Measurements from ENCODE around the gene PKNOX2. TPM values are rescaled to one million over a fixed set of nuclear protein-coding genes. Genes with fewer than 3 reads are reported as not detected.

The PKNOX2 gene
- polyA plus RNA-seq, 5 donors: 12.7 to 19.9 (median 16.6) TPM

DNA sequence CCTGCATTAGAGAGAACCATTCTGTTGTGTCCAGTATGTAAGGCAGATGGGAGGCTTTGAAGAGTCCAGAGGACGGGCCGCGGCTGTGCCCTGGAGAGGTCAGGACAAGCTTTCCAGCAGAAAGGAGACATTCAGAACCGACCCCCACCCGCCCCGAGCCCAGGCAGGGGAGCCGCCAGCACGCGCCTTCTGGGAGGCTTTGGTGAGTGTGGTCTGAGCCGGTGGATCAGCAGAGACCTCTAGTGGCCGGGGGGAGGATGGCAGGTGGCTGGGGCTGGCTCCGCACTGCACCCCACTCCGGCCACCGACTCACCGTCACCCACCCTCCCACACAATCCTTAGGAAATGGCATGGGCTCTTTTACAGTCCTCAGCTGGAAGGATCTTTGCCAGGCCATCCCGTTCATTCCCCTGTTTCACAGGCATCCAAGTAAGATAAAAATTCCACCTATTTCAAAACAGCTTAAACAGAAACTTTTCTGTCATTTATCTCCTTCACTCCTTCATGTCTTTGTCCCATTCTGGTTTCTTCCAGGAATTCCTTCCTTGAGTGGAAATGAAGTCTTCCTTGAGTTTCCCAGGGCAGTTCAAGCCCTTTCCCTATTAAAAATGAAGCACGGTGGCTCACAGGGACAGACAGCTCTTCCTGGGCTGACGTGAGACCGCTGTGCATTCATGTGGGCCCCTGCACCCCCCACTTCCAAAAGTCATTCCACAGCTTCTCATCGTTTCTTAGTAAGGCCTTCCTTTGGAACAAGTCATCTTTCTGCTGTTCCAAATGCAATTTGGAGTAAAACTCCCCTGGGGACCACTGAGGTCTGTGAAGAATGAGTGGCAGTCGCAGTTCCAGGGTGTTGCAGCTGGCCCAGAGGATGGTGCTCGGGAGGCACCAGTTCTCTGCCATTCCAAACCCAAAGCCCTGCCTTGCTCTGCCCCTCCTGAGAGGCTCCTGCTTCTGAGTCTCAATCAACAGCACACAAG is 240.6 kb downstream of the PKNOX2 start:
- DNase-seq: peak; percentile 64 to 65

DNA sequence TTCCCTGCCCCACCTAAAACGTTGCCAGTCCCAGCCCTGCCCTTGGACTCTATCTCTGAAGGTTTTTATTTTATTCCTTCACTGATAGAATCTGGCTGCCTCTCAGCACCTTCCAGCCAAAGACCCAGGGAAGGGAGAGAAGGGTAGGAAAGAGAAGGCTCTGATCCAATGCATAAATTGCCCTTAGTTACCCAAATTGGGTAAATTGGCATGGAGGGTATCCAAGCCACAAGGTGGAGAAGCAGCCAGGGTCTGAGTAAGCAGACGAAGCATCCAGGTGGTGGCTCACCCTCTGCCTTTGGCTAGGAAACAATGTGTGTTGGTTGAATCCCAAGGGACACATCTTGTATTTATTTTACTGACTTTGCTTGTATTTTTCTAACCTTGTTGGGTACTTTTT is 242.5 kb downstream of the PKNOX2 start:
- DNase-seq: no peak

DNA sequence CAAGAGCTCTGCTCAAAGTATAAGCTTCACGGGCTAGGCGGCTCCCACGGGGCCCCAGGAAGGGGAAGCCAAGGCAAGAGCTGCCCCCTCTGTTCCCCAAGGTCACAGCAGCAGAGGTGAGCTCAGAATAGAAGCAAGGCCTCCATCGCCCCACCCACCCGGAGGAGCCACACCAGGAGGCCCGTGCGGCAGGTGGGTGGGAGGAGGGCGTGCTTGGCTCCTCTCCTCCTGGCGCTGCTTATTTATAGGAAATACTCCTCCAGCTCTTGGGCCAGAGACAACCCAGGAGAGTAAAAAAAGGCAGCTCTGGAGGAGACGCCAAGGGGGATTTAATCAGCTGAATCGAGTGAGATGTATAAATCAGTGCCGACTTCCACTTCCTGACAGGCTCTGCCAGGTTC is 243.8 kb downstream of the PKNOX2 start:
- no peak for DNase-seq

DNA sequence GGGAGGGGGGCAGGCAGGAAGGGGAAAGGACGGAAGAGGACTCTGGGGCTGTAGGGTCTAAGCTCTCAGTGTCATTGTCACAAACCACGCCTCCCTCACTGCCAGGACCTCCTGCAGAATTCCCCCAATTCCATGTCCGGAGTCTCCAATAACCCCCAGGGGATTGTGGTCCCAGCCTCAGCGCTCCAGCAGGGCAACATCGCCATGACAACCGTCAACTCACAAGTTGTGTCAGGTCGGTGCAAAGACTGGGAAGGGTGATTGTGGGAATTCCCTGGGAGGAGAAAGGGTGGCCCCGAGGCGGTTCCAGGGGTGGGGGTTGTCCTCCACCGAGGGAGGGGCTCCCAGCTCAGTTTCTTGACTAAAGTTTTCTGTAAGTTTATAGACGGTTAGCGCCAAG is 245.5 kb downstream of the PKNOX2 start:
- no peak for DNase-seq

DNA sequence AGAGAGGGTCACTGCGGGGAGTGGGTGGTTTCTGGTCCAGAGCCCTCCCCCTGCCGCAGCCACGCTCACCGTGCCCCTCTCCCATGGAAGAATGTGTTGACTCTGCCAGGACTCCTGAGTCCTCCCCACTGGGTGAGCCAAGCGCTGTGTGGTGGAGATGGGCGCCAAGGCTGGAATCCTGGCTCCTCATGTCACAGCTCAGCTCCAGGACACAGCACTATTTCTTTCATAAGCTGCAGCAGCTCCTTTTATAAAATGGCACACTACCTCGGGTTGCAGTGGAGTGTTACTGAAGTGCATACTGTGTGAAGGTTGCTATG is 247.6 kb downstream of the PKNOX2 start:
- no peak for DNase-seq

DNA sequence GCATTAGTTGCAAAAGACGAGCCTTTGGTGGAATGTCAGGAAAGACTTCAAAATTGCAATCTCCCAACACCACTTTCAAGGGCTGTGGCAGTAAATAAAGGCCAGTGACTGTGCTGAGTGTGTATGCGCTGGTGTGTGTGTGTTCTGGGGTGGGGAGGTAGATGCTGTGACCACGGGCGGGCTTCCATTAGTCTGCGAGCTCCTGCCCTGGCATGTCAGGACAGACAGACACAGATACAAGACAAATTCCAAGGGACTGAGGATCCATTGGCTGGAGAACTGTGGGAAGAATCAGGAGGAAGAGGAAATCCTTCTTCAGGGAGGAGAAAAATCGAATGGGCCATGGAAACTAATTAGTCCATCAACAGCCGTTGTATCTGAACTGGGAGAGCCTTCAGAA is 248.0 kb downstream of the PKNOX2 start:
- no peak for DNase-seq

DNA sequence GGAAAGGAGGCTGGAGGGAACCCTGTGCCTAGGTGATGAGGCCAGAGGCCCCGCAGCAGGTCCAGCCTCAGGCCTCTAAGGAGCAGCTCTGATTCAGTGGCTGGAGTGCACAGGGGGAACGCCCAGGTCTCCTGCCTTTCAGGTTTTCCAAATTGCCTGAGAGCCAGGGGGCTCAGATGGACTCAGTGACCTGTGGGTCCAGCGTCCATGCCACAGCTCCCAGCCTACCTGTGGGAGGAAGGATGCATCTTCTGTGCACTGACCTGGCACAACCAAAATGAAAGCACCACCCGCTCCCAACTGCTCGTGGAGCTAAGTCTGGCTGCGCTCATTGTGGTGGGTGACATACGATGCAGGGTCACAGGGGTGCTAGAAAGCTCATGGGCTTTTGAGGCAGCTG is 248.7 kb downstream of the PKNOX2 start:
- no peak for DNase-seq

DNA sequence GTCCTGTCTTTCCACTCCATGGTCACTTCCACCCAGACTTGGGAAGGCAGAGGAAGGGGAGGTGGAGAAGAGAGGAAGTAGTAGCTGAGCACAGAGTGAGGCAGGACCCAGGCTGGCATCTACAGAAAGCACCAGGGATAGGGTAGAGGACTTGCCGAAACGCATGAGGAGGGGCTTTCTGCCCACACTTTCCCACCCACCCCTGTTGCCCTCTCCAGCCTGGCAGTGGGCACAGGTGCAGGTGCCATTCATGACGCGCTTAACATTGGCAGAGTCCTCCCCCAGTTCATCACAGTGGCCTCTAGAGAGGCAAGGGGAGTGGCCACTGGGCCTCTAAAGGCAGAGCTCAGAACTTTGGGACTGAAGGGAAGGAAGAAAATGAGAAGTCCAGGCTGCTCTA is 249.6 kb downstream of the PKNOX2 start:
- DNase-seq: no peak

DNA sequence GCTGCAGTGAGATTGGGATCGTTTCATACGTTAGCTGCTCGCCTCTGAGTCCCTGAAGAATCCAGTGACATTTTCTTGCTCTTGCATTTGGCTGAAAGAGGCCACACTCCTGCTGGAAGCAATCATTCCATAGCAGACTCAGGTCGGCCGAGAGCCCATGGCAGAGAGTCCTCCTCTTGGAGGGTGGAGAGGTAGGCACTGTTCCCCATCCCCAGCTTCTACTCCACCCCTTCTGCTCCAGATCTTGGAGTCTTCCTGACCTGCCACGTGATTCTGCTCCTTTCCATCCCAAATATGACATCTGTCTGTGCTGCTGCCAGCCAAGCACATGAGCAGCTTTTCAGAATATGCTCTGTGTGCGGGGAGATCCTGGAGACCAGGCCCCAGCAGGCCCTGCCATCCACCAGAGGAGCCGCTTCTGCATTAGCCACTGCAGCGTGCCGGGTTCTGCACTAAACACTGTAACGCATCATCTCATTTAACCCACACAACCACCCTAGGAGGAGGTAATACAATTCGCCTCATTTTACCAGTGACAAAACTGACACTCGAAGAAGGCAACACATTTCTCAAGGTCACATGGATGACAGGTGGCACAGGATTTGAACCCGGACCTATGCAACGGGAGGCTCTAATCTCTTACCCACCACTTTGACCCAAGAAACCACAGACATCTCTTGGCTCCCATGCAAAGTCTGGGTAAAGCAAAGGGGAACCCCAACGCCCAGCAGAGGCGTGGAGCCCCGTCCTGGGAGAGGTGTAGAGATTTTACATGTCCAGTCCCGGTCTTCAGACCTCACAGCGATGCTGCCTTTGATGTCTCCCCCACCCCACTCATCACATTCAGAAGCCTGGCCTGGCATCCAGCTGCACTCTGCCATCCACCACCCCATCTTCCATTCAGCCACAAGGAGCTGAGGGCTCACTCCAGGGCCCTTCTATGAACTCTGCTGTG is 252.7 kb downstream of the PKNOX2 start:
- DNase-seq: no peak

DNA sequence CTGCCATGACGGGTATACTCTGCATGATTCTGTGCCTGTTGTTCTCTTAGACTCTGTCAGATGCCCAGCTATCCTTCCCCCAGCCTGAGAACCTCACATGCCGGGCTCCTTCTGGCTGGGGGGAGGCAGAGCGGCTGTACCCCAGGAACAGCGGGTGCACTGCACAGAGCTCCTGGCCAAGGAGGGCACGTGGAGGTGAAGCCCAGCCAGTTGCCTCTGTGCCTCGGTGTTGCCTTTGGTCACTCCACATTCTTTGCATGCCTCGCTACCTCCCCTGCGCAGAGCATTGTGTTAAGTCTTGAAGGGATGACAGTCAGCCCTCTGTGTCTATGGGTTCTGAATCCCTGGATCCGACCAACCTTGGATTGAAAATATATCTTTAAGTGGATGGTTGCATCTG is 253.8 kb downstream of the PKNOX2 start:
- DNase-seq: no peak

DNA sequence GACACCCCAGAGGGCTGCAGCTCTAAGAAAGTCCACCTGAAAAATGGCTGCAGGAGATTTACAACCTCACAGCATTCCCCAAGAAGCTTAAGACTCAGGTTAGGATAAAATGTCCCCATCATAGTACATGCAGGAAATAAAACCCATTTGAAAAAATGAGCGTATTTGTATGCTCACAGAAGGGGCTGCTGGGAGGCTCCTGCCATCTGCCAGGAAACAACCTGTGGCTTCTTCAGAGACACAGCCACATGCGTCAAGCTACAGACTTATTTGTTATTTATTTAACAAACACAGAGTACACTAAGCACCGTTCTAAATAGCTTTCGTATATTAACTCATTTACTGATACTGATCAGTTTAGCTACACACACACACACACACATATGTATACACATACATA is 258.1 kb downstream of the PKNOX2 start:
- no peak for DNase-seq

DNA sequence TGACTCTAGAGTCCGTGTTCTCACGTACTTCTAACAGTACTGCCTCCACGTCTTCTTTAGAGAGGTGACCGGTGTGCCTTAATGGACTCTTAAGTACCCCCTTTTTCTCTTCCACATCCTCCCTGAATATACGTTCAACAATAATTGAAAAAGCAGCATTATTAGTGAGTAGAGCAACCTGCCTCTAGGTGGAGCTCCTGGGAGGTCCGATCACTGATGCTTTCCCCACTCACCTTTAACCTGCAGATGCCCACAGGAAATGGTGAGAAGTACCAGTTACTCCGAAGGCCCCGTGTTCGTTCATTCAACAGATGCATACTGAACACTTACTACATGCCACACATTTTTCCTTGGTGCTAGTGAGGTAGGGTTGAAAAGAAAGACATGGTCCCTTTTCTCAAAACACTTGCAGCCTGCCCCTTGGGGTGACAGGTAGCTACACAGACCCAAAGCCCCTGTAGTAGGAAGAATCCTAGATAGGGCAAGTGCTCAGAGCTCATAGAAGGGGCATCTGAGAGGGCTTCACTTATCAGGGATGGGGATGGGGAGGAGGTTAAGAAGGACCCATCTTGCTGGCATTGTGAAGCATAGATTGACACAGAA is 258.8 kb downstream of the PKNOX2 start:
- no peak for DNase-seq

DNA sequence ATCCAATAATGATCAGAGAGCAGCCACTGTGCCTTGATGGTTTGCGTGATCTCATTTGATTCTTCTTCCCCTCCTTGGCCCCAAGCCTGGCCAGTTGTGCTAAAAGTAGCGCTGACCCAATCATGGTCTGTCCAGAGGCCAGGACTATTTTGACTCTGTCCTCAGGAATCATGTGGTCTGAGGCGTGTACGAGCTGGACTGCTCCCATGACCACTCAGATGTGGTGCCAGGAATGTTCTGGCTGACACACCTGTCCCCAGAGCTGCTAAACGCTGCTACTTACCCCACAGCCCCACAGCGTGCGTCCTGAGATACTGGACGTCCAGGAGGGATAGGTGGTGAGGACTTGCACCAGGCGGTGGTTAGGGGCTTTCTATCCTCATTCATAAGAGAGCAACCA is 261.1 kb downstream of the PKNOX2 start:
- DNase-seq: no peak

DNA sequence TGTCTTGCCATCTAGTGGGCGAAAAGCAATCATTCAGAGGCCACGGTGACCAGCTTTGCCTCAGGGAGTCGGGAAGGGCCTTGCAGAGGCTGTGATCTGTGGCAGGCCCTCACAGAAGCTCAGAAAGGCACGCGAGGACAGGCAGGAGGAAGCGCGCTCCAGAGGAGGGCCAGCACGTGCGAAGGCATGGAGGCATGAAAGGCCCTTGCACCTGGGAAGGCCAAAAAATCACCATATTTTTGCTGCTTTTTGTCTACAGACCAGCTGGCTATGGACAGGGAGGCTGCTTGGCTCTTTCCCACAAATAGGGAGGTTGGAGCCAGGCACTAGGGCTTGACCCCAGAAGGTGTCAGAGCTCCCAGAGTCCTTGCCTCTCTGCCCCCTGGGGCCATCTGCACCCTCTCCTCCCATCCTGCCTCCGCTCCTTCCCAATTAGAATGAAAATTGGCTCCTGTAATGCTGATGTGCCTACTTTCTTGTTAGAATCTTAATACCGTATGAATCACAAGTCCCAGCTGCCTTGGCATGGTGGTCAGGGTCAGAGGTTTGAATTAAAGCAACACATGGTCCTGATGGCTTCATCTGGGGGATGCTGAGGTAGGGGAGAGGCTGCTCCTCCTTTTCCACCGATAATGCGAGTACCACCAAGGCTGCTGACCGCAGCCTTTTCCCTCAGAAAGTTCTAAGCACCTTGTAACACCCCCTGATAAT is 262.4 kb downstream of the PKNOX2 start:
- no peak for DNase-seq

DNA sequence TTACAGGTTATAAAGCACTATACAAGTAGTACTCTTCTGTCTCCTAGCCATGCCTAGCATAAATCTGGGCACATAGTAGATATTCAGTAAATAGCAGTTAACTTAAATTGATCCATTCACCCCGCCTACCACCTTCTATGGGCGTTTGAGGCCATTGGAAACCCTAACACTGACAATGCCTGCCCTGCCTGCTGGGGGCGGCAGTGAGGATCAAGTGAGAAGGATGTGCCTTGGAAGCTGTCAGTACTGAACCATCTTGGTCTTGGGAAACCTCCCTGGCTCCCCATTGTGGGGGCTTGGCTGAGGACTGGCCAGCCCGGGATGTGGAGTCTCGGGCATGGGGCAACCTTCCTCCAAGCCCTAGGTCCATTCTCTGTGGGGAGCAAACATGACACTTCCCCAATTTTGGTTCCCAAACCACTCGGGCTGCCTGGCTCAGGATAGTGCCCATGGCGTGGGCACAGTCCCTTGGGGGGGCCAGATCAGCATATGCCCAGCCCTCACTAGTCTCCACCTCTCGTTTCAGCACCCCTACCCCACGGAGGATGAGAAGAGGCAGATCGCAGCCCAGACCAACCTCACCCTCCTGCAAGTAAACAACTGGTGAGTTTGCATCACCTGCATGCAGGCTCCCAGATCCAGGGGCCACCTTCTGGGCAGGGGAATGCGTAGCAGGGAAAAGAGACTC is 264.1 kb downstream of the PKNOX2 start:
- no peak for DNase-seq

DNA sequence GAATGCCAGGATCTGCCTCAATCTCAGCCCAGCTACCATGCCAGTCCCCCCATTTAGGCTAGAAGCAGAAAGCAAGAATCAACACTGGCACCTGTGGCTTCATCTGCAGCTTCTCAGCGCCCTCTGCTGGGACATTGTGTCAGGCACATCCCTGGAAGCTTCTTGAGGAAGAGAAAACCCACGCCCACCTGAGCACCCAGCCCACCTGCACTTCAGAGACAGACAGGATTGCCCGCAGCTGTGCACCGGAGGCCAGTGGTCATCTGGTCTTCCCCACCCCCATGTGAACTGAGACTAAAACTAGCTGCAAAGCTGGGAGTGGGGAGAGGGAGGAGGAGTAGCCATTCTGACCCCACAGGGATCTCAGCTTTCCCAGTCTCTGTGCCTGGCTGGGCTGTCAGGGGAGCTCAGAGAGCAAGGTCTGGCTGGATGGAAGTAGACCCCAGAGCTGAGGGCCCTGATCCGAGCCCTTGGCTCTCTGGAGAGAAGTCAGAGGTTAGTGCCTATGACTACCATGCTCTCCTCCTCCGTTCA is 264.7 kb downstream of the PKNOX2 start:
- no peak for DNase-seq

DNA sequence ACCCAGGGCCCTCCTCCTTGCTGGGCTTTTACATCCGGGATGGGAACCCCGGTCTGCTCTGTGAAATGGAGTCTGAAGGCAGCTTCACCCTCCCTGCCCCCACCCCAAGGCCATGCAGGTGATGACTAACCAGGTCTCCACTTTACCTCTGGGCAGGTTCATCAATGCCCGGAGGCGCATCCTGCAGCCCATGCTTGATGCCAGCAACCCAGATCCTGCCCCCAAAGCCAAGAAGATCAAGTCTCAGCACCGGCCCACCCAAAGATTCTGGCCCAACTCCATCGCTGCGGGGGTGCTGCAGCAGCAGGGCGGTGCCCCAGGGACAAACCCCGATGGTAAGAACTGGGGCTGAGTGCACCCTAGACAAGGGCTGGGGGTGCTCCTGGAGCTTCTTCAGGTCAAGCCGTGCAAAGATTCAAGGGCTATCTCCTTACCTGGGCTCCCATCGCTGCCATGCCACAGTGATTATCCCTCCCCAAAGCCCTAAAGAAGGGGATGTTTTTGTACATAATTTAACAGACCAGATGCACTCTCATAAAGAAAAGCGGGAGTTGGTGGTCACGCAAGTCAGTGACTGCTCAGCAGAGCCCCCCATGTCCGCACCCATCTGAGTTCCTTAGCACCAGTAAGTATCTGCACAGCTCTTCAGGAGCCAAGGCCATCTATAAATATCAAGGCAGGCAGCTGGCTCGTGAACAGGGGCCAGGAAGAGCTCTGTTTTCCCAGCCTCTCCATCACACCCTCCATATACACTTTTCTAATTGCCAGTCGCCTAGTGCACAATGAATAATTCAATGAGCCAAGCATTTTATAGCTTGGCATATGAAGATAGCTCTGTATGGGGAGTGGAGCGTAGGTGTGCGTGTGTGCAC is 265.5 kb downstream of the PKNOX2 start:
- DNase-seq: no peak

DNA sequence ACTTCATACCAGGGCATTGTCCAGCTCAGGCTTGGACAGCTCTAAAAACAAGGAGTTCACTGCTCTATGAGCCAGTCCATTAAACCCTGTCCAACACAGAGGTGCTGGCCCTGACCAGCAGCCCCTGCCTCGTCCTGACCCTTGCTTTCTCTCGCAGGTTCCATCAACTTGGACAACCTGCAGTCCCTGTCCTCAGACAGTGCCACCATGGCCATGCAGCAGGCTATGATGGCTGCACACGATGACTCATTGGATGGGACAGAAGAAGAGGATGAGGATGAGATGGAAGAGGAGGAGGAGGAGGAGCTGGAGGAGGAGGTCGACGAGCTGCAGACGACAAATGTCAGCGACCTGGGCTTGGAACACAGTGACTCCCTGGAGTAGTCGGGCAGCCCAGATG is 266.5 kb downstream of the PKNOX2 start:
- DNase-seq: no peak

DNA sequence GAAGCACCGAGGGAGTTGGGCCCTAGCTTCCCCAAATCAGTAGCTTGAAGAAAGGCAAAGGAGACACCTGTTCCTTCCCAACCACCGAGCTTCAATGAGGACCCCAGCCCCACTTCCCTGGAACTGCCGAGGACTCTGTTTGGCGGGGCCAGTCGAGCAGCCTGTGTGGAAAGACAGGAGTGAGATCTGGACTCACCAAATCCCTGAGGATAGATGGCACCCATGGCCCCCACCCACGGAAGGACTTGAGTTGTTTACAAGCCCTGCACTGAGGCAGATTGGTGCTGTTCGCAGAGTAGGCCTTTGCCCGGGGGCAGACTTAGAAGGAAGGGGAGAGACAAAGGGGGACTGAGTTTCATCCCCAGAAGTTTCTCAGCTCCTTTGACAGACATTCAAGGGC is 266.9 kb downstream of the PKNOX2 start:
- no peak for DNase-seq

Data from right lung (tissue), 5 donors.